ENCODE data around the gene DRC3.

- no peak for TF ChIP-seq CTCF (conservative IDR thresholded peaks at IDR 0.05; ENCODE audit: low read depth, low read length)
- TF ChIP-seq EZH2 (IDR thresholded peaks at IDR 0.05; ENCODE audit: borderline replicate concordance, low read depth, low read length, poor library complexity, severe bottlenecking) = no peak
Measured at GRCh38 chr17:17957584-17957916, 15.1 kb upstream of the DRC3 start.
